ENCODE data around the gene NUDT16. TPM values are rescaled to one million over a fixed set of nuclear protein-coding genes. Genes with fewer than 3 reads are reported as not detected.
A peak's percentile ranks its signal among the peaks of the same experiment; 100 is the strongest.
"Not testable (repeated sequence)": the region's sequence is repeated elsewhere in the genome, so short reads cannot be mapped to it uniquely, and the experiment has no call there.

The NUDT16 gene
- polyA plus RNA-seq, result 3.8 TPM

DNA sequence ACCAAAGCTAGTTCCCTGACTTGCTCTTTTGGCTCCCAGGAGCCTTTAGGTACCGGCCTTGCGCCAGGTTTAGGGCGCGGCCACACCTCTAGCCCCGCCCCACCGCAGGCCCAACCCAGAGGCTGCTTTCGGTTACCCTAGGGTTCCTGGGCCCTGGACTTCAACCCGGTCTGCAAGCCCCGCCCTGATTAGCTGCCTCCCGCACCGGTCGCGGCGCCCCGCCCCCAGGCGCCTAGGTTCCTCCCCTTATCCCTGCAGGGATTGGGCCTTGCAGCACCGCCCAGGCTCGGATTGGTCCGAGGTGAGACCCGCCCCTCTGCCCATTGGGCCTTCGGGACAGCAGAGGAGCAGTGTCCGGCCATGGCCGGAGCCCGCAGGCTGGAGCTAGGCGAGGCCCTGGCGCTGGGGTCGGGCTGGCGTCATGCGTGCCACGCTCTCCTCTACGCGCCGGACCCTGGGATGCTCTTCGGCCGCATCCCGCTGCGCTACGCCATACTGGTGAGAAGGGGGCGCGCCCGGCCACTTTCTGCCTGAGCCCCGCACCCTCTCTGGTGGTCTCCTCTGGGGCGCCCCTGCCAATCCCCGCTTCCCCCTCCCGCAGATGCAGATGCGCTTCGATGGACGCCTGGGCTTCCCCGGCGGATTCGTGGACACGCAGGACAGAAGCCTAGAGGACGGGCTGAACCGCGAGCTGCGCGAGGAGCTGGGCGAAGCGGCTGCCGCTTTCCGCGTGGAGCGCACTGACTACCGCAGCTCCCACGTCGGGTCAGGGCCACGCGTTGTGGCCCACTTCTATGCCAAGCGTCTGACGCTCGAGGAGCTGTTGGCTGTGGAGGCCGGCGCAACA, at the start of gene NUDT16:
TSS of gene NUDT16 (plus strand) at position 330 of the 847 bp plus-strand sequence. CDS start at position 361, 31 bp downstream.
- no peaks in the 10 kb centered on the region for H3K27me3 Mint-ChIP-seq
- no peaks in the 10 kb centered on the region for H3K9me3 Mint-ChIP-seq
- H3K4me1 Mint-ChIP-seq, result peaks cover 16 to 20% (median 18%) of the 10 kb centered on the region in 3 donors
- H3K27ac Mint-ChIP-seq, result peak within 1 kb of the TSS; percentile 38 to 98 (median 95)
- peaks cover 10% of the 10 kb centered on the region for H3K36me3 Mint-ChIP-seq
- peak within 1 kb of the TSS; percentile 91 to 99 (median 98) for H3K4me3 Mint-ChIP-seq

DNA sequence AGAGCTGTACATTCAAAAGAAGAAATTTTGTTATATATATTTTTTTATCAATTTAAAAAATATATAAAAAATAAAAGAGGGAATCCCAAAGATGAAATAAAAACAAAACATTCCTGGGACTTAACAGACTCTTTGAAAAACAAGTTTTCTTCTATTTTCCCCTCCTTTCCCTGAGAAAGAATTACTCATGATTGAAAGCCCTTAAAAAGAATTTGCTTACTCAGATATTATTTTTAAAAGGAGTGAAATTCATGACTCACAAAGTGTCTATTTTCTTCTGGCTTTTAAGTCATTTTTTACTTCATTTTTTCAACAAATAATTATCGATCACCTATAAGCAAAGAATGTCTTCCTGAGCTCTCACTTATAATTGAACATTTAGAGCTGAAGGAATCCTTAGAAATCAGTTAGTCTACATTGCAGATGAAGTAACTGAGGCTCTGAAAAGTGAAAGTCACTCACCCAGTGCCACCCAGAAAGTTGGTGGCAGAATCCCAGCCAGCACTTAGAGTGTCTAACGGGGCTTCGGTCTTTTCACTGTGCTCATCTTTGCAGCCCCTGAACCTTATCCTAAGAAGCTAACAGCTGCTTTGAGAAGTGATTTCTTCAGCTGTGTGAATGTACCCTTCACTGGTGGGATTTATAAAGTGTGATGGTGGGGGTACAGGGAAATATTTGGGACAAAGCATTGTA, 42.5 kb upstream of the NUDT16 start:
- peaks cover 0 to 1% (median 0%) of the 10 kb centered on the region in 3 donors for H3K4me1 Mint-ChIP-seq
- no peak overlapping the region for H3K27ac Mint-ChIP-seq
- no peak overlapping the region for H3K4me3 Mint-ChIP-seq
- H3K9me3 Mint-ChIP-seq, result peaks cover 0 to 9% (median 6%) of the 10 kb centered on the region in 3 donors
- H3K36me3 Mint-ChIP-seq, result no peaks in the 10 kb centered on the region
- H3K27me3 Mint-ChIP-seq, result no peaks in the 10 kb centered on the region

DNA sequence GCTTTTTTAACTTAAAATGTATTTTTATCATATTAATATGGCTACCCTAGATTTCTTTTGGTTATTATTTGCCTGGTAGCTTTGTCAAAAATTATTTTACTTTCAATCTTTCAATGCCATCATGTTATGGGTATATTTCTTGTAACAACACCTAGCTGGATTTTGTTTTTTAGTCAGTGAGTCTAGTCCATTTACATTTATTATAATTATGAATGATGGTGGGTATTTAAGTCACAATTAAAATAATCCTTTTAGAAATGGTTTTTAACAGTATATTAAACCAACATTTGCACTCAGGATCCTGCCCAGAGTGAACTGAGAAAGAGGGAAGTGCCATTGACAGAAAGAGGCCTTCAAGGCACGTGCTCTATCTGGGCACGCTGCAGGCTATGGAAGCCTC, 39.8 kb upstream of the NUDT16 start:
- Mint-ChIP-seq H3K36me3 (no peaks in the 10 kb centered on the region), H3K27ac (no peak overlapping the region), H3K9me3 (peaks cover 1 to 14% (median 6%) of the 10 kb centered on the region in 3 donors), H3K4me1 (peaks cover 0 to 1% (median 0%) of the 10 kb centered on the region in 3 donors), H3K27me3 (no peaks in the 10 kb centered on the region), H3K4me3 (no peak overlapping the region)

DNA sequence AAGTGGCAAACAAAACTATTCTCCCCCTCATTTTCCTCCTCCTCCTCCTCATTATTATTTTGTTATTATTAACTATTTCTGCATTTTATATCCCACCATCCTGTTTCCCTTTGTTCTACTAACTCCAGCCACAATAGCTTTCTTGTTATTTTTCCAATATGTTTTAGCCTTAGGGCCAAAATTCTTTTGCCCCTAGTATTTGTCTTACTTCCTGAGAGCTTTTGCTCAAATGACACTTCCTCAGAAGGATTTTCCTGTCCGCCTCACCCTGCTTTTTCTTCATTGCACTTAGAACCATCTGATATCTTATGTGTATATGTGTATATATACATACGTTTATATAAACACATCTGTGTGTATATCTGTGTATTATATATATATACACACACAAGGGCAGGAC, 32.7 kb upstream of the NUDT16 start:
- H3K27ac Mint-ChIP-seq, result no peak overlapping the region
- H3K4me3 Mint-ChIP-seq, result no peak overlapping the region
- H3K4me1 Mint-ChIP-seq, result peaks cover 6 to 13% (median 10%) of the 10 kb centered on the region in 3 donors
- peaks cover 0 to 7% (median 2%) of the 10 kb centered on the region in 3 donors for H3K9me3 Mint-ChIP-seq
- H3K36me3 Mint-ChIP-seq, result peaks cover 6% of the 10 kb centered on the region
- H3K27me3 Mint-ChIP-seq, result no peaks in the 10 kb centered on the region

GRCh38 chr3:131349454-131349853, 32.1 kb upstream of the NUDT16 start:
- peaks cover 6 to 13% (median 10%) of the 10 kb centered on the region in 3 donors for H3K4me1 Mint-ChIP-seq
- H3K27ac Mint-ChIP-seq, result no peak overlapping the region
- H3K4me3 Mint-ChIP-seq, result no peak overlapping the region
- peaks cover 6% of the 10 kb centered on the region for H3K36me3 Mint-ChIP-seq
- H3K27me3 Mint-ChIP-seq, result no peaks in the 10 kb centered on the region
- H3K9me3 Mint-ChIP-seq, result peaks cover 0 to 5% (median 2%) of the 10 kb centered on the region in 3 donors

DNA sequence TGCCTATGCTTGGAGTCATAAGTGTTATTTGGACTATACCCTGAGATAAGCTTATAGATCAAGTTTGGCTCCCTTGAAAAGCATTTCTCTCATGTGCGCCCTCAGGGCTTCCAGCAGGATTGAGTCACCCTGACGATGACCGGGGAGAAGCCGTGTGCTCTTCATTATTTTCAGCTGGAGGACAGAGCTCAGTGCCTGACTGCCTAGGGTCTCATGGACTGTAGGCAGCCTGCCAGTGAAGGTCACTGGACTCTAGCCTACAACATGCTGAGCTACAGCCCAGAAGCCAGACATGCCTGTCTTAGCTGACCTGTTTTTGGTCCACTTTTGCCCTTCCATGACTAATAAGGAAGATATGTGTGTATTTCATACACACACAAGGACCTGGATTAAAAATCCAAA, 31.6 kb upstream of the NUDT16 start:
- Mint-ChIP-seq H3K4me3 (no peak overlapping the region), H3K9me3 (peaks cover 0 to 5% (median 2%) of the 10 kb centered on the region in 3 donors), H3K27me3 (no peaks in the 10 kb centered on the region), H3K27ac (no peak overlapping the region), H3K36me3 (peaks cover 6% of the 10 kb centered on the region), H3K4me1 (peaks cover 6 to 13% (median 10%) of the 10 kb centered on the region in 3 donors)

DNA sequence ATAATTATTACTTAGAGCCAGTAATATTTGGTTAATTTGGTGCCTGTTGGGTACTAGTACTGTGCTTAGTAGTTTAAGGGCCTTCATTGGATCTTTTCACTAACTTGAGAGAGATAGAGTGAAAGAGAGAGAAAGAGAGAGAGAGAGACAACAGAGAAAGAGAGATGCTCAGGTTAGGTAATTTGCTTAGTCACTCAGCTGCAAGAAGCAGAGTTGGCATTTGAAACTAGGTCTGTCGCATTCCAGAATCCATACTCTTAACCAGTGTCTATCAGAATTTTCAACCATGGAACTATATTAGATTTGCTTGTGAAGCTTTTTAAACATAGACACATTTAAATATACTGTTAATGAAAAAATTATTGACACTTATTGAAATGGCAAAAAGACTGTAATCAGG, 31.1 kb upstream of the NUDT16 start:
- Mint-ChIP-seq H3K27me3 (no peaks in the 10 kb centered on the region), H3K27ac (no peak overlapping the region), H3K4me3 (no peak overlapping the region), H3K36me3 (peaks cover 6% of the 10 kb centered on the region), H3K4me1 (peaks cover 6 to 13% (median 10%) of the 10 kb centered on the region in 3 donors), H3K9me3 (peaks cover 0 to 2% (median 2%) of the 10 kb centered on the region in 3 donors)

GRCh38 chr3:131353016-131353877, 28.3 kb upstream of the NUDT16 start:
- Mint-ChIP-seq H3K27ac (no peak overlapping the region), H3K27me3 (peaks cover 4% of the 10 kb centered on the region), H3K4me3 (peak overlapping the region in 2 of 4 donors; percentile 12 to 61), H3K4me1 (peaks cover 6 to 13% (median 10%) of the 10 kb centered on the region in 3 donors), H3K9me3 (no peaks in the 10 kb centered on the region), H3K36me3 (peaks cover 9% of the 10 kb centered on the region)

- Mint-ChIP-seq H3K4me3 (no peak overlapping the region), H3K36me3 (peaks cover 5% of the 10 kb centered on the region), H3K27me3 (peaks cover 4% of the 10 kb centered on the region), H3K9me3 (no peaks in the 10 kb centered on the region), H3K4me1 (peaks cover 6 to 13% (median 10%) of the 10 kb centered on the region in 3 donors), H3K27ac (no peak overlapping the region)
Measured at GRCh38 chr3:131353986-131354385, 27.6 kb upstream of the NUDT16 start.

GRCh38 chr3:131356006-131356595, 25.5 kb upstream of the NUDT16 start:
- Mint-ChIP-seq H3K27ac (peak overlapping the region in 1 of 3 donors; percentile 39), H3K4me3 (no peak overlapping the region), H3K9me3 (no peaks in the 10 kb centered on the region), H3K4me1 (peaks cover 6 to 13% (median 13%) of the 10 kb centered on the region in 3 donors), H3K36me3 (peaks cover 5% of the 10 kb centered on the region), H3K27me3 (peaks cover 7% of the 10 kb centered on the region)

DNA sequence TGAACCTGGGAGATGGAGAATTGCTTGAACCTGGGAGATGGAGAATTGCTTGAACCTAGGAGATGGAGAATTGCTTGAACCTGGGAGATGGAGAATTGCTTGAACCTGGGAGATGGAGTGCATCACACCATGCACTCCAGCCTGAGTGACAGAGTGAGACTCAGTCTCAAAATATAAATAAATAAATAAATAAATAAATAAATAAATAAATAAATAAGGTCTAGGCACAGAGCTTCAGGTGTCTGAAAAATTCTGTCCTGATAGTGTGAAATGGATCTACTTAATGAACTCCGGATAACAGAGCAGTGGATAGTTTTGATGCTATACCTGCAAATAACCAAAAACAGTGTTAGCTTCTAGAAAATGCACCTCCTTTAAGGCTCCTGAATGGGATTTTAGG, 24.3 kb upstream of the NUDT16 start:
- Mint-ChIP-seq H3K27me3 (peaks cover 15% of the 10 kb centered on the region), H3K9me3 (no peaks in the 10 kb centered on the region), H3K27ac (no peak overlapping the region), H3K36me3 (peaks cover 3% of the 10 kb centered on the region), H3K4me1 (peaks cover 6 to 14% (median 13%) of the 10 kb centered on the region in 3 donors), H3K4me3 (no peak overlapping the region)

DNA sequence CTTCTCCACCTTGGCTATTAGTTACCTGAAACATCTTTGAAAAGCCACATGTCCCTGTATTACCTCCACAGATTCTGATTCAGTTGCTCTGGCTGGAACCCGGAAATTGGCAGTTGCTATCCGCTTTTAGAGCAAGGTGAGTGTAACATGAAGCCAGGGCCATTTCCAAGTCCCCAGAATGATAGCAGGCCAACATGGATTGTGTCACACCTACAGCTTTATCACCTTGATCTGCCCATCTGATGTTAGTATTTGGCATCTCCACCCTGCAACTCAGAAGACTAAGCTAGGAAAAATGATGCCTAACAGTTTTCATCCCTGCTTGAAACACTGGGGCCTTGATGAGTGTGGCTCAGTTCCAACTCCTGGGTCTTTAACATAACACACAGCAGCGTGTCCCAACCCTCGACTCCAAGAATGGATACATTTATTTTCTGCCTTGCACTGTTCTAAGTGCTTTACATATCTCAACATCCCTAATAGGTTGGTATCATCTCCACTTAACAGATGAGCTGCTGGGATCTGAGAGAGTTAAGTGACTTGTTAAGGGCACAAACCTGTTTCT, 21.3 kb upstream of the NUDT16 start:
- Mint-ChIP-seq H3K9me3 (no peaks in the 10 kb centered on the region), H3K4me1 (peaks cover 0 to 5% (median 3%) of the 10 kb centered on the region in 3 donors), H3K4me3 (no peak overlapping the region), H3K27me3 (peaks cover 27% of the 10 kb centered on the region), H3K27ac (no peak overlapping the region), H3K36me3 (peaks cover 3% of the 10 kb centered on the region)

DNA sequence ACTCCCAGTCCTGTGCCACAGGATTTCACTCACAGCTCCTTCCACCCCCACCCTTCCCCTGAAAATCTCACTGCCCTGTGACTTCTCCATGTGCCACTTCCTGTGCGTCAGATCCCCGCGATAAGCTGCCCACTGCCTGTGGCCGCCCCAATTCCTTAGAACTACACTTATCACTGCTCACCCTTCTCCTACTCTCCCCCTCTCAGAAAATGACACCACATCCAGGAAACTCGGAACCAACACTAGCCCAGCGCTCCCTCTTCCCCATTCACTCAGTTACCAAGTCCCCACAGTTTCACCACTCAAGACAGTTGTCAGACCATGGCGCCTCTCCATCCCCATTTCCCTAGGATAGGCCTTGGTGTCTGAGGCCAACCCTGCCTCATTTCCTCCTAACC, 20.5 kb upstream of the NUDT16 start:
- Mint-ChIP-seq H3K4me3 (peak overlapping the region; percentile 42 to 86 (median 81)), H3K27me3 (peaks cover 29% of the 10 kb centered on the region), H3K27ac (peak overlapping the region in 1 of 3 donors; percentile 79)
- H3K9me3 Mint-ChIP-seq, H3K36me3 Mint-ChIP-seq, H3K4me1 Mint-ChIP-seq: not testable (repeated sequence)
